NOMO-1 treated with dmso at 0.1 percent for 144 hours (cell line): ENCODE results near the gene TSPAN18.

Experiments
- DNase-seq: peaks from one replicate; lab custom pipeline; 2025; ENCODE audit not compliant: unreplicated experiment; lab: John Stamatoyannopoulos, UW

Gene TSPAN18

GRCh38 chr11:44936525-44936924, 209.8 kb downstream of the TSPAN18 start:
- peak; percentile 38 for DNase-seq

DNA sequence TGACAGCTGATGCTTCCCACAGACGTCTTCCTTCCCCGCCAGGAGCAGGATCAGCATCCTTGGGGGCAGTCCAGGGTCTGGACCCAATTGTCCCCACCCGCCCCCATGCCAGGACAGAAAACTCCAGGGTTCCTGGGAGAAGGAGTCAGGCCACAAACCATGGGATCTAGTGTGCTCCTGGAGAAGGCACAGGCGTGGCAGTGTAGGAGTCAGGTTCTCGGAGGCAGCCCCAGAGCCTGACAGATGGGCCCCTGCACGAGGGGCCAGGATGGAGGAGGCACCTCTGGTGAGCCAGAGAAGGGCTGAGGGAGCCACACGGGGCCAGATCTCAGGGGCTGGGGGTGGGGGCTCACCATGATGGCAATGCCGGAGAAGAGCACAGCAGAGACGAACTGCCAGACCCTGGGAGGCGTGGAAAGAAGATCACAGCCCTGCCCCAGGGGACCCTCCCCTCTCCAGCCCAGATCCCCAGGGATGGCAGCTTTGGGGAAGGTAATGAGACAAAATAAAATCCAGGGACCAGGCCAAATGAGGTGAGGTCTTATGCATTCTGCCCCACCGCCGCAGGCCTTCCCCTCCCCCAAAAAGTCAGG, 210.3 kb downstream of the TSPAN18 start:
- DNase-seq = no peak

- DNase-seq = no peak
Observed at GRCh38 chr11:44938066-44938691, 211.4 kb downstream of the TSPAN18 start.

DNA sequence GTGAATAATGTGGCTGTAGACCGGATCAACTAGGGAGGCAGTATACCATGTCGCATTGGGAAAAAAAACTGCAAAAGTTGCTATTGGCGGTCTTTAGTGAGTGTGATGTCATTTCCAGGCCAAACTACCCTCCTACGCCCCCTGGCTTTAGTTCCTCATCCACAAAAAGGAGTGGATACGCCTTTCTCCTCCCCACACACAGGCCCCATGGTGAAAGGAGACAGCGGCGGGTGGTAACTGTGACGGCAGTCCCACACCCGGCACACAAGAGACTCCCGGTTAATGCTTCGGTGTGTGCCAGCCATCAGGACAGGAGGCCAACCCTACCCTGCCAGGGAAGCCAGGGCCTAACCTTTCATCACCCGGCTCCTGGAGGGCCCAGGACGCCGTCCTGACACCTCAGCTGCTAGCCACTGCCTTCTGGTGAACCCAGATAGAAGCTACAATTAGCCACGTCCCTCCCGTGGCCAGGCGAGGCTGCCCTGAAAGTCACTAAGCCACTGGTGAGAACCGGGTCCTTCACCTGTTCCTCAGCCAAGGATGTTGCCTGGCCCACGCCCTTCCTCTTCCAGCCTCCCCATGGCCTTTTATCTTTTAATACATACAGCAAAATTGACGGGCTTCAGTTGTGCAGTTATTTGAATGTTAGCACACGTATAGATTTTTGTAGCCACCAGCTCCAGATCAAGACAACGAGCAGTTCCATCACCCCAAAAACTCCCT, 213.1 kb downstream of the TSPAN18 start:
- no peak for DNase-seq

- DNase-seq = no peak
Observed at GRCh38 chr11:44940404-44940803, 213.6 kb downstream of the TSPAN18 start.

DNA sequence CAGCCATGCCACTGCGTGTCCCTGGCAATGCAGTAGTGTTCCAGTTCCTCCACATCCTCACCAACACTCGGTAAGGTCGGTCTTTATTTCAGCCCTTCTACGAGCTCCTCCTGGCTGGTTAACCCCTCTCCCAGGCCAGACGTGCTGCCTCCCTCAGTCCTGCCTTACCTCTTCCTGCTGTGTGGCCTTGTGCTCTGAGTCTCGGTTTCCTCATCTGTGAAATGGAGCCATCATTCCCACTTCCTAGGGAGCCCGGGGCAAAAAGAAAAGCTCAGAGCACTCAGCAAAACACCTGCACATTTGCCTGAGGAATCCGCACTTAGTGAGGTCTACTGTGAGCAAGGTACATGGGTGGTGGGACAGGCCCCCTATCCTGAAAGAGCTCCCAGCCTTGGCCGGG, 214.1 kb downstream of the TSPAN18 start:
- DNase-seq = no peak

DNA sequence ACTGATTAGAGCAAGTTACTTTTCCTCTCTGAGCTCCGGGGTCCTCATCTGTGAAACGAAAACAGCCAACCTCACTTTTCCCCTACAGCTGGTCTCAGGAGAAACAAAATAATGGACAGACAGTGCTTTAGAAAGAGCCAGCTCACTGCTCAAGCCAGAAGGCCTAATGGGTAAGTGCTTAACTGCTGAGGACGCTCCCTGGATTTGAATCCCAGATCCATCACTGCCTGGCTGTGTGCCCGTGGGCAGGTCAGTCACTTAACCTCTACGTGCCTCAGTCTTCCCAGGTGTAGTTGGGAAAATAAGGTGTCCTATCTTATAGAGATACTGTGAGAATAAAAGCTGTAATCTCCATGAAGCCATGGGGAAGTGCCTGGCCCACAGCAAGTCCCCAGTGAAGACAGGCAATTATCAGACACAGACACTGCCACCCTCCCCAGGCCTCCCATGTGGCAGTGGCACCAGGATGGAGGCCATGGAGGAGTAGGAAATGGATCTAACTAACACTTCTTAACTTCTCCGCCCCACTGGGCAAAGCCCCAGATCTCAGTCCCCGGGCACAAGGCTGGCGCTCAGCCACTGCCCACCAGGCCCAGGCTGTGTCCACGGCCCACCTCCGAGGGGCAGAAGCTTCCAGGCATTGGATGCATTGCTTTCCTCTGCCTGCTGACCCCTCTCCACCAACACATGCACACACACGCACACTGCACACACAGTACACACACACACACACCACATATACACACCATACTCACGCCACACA, 214.7 kb downstream of the TSPAN18 start:
- DNase-seq = no peak

DNA sequence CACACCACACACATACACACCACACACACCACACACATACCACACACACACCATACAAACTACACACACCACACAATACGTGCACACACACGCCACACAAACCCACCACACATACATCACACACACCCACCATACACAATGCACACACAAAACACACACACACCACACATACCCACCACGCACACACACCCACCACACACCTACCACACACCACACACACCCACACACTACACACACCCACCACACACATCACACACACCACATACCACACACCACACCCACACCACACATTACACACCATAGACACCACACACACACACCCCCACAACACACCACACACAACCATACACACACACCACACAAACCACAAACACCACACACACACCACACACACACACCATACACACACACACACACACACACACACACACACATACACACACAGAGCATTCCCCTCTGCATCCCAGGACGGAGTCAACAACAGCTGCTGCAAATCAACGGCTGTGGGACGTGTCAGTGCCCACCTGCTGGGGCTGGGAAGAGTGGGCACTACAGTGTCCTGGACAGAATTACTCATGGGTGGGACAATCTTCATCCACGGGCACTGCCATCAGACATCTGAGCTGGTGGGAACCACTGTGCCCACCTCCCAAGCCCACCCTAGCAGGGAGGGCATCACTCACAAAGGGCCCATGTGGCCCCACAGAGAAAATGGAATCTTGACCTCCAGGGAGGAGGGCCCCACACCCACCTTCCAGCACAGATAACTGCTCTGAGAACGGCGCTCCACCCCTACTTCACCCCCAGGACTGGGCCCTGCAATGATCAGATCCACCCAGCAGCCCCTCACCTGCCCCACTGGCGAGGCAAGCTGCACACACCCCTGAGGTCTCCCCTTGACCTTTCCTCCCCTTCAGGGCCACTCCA, 215.5 kb downstream of the TSPAN18 start:
- no peak for DNase-seq

DNA sequence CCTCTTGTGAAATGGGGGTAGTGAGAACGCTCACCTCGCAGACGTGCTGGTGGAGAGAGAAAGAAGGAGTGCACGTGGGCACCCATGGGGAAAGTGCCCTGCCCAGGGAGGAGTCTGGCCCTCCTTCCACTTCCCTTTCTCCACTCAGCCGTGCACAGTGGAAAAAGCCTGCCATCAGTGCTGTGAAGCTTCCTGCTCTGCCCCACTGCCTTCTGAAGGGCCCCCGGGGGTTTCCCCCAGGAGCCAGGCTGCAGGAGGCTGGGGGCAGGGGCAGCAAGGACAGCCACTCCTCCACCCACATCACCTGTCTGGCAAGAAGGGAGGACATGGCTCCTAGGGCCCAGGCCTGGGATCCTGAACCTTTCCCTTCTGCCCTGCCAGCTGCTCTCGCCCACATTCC, 216.4 kb downstream of the TSPAN18 start:
- DNase-seq = peak; percentile 53

DNA sequence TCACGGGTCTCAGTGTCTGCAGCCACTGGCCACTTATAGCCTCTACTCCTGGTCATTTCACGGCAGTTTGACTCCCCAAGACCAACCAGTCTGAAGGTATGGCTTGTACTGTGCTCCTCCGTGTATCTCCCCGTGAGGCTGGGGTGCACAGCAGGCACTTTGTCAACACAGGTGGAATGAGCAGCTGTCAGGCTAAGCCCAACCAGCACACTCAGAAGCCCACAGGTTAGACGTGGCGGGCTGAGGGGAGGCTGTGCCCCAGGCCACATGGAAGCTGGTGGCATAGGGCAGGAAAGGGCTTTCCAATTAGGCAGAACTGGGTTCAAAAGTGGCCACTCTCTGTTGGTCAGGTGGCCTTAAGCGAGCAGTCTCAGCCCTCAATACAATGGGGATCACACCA, 216.9 kb downstream of the TSPAN18 start:
- no peak for DNase-seq

- no peak for DNase-seq
Observed at GRCh38 chr11:44944181-44944852, 217.6 kb downstream of the TSPAN18 start.

DNA sequence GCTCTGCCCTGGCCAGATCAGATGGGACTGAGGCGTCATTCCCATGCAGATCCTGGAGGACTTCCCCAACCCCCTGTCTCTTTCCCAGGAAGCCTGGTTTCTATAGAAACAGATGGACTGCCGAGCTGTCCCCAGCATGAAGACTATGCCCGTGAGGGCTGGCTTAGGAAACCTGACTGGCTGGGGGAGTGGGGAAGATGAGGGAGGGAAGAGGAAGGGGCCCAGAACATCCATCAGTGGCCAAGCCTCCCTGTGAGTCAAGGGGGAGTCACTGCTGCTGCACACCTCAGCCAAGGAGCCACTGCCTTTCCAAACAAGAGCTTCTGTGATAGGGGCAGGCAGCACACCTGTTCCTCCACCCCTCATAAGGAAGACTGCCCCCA, 218.1 kb downstream of the TSPAN18 start:
- DNase-seq = no peak

GRCh38 chr11:44945666-44946065, 218.9 kb downstream of the TSPAN18 start:
- DNase-seq = no peak

- DNase-seq = no peak
Observed at GRCh38 chr11:44946263-44946662, 219.5 kb downstream of the TSPAN18 start.

DNA sequence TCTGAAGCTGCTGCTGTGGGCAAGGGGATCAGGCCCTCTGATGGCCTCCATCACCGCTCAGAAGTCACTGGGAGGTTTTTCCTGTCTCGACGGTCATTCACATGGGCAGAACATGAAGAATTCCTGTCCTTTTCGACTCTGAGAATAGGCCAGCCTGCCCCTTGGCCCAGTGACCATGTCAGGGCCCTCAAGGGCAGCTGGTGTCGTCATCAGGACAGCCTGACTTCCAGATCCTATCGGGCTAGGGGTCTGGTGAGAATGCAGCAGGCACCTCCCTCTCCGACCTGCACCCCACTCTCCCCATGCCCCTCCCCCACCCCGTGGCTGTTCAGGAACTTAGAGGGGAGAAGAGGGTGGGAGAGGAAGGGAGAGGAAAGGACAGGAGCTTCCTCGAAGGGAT, 220.4 kb downstream of the TSPAN18 start:
- no peak for DNase-seq

- DNase-seq = no peak
Observed at GRCh38 chr11:44948155-44948554, 221.4 kb downstream of the TSPAN18 start.

GRCh38 chr11:44949160-44950030, 222.6 kb downstream of the TSPAN18 start:
- DNase-seq = peak; percentile 33

- DNase-seq = no peak
Observed at GRCh38 chr11:44950031-44950624, 223.4 kb downstream of the TSPAN18 start.
